HG03060 (cell line): Measurements from ENCODE around the gene NAP1L1.

Experiments
- ATAC-seq: cut with Tn5 transposase; IDR thresholded peaks from one replicate; pipeline ENCODE4 v1.9.1; 2021; ENCODE audit warnings: low read depth, moderate number of reproducible peaks; ENCODE audit not compliant: unreplicated experiment

NAP1L1 gene

GRCh38 chr12:76024102-76024781, 60.2 kb downstream of the NAP1L1 start:
- ATAC-seq = no peak

DNA sequence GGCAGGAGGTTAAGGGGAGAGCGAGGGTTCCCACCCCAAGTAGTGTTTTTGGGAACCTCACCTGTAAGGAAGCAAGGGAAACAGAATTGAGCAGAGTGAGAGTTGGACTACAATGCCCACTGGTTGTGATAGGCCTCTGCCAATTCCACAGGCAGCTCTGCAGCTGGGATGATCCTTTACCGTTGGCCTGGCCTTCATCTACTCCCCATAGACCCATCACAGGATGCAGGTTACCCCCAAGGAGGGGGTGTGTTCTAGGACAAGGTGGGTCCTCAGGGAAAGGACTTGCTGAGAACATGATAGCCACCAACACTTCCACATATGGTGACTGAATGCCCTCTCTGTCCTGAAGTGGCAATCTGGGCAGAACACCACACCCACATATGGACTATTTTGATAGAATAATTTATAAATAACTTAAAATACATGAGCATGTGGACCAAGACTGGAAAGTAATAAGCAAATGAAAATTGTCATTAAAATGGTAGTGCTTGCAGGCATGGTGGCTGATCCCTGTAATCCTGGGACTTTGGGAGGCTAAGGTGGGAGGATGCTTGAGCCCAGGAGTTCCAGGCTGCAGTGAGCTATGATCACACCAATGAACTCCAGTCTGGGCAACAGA, 61.3 kb downstream of the NAP1L1 start:
- no peak for ATAC-seq

DNA sequence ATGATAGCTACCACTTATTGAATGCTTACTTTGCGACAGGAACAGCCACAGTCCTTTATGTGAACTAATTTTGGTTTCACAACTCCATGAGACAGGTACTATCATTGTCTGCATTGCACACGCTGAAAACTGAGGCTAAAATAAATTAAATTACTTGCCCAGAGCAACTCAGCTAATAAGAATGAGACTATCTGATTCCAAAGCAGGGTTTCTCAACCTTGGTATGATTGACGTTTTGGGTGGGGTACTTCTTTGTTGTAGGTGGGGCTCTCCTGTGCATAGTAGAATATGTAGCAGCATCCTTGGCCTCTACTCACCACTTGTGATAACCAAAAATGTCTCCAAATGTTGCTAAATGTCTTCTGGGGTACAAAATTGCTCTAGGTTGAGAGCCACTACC, 62.0 kb downstream of the NAP1L1 start:
- ATAC-seq = no peak

DNA sequence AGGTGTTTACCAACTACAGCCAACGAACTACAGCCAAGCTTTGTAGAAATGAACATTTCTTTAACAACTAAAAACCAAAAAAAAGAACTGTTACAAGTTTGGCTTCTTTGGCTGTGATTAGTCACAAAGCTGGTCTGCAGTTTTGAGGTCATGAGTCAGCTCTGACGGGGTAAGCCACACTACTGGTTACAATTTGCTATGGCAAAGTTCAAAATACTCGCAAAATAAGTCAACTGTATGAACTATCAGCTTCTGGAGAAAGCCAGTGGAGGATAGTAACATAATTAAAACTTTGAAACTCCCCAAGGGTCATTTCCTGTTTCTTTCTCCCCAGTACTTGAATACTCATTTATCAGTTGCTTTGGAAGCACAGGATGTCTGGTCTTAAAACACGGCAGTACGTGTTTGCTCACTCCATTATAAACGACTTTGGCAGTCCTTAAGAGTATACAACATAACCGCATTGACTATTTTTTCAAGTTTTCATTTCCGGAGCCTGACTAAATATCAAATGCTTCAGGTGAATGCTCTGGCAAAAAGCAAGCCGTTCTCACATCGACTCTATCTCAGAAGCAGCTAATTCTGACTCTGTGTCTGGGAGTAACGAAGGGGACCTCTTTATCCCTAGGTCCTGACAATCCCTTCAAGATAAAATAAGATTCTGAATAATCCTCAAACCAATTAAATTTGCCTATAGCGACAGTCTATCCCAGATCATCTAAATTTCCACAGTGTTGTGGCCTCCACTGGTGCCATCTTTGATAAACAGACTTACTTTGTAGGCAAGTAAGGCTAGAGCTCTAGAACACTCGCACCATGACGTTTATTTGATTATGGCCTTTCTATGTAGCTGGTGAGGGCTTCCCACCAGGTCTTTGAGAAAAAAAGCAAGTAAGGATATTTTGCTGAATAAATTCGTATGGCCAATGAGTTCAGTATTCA, 63.5 kb downstream of the NAP1L1 start:
- no peak for ATAC-seq

DNA sequence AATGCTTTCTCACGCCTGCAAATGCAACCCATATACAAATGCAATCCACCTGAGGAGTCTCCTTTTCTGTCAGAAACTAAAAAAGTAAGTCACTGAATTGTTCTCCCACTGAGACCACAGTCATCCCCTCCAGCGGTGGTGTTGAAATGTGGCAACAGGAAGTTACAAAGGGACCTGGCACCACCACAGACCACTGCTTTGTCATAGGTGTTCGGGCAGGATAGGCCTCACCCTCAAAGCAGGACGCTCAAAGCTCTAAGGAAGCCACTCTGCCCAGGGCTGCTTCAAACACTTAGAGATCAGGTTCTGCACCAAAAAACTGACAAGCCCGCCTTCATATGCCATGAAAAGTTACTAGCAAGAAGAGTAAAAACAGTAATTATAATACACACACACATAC, 64.2 kb downstream of the NAP1L1 start:
- ATAC-seq = no peak

DNA sequence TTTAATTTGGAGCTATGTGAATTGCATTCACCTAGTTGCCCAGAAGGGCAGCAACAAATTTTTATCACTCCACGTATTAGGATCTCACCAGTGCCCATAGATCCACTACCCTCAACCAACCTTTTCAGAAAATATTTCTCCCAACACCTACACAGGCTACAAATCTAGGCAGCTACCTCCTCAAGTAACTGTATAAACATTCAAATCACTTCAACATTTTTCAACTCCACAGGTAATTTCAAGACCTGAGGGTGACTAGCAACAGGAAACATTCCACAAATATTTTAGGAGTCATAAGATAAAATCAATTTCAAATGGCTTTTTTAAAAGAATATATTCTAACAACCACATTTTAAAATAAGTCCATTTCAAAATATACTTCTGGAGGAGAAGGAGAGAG, 65.8 kb downstream of the NAP1L1 start:
- no peak for ATAC-seq

GRCh38 chr12:76018111-76018510, 66.4 kb downstream of the NAP1L1 start:
- ATAC-seq = no peak

GRCh38 chr12:76014007-76014406, 70.5 kb downstream of the NAP1L1 start:
- ATAC-seq = no peak

DNA sequence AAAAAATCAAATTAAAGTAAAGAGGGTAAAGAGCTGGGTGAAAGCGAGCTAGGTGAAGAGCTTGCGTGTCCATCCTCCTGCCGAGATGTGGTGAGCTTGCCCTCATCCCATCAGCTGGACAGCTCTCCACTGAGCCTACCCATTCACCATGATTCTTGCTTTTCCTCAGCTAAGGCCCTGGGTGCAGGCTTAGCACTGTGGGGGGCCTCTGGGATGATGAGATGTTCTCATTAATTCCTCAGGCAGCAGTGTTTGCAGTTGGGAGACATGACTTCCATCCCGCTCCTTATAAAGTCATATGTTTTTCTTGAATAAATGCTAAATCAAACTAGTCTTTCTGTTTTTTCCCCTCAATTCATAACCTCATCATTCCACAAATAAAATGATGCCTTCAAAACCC, 70.9 kb downstream of the NAP1L1 start:
- ATAC-seq = no peak

GRCh38 chr12:76012644-76013043, 71.8 kb downstream of the NAP1L1 start:
- no peak for ATAC-seq

DNA sequence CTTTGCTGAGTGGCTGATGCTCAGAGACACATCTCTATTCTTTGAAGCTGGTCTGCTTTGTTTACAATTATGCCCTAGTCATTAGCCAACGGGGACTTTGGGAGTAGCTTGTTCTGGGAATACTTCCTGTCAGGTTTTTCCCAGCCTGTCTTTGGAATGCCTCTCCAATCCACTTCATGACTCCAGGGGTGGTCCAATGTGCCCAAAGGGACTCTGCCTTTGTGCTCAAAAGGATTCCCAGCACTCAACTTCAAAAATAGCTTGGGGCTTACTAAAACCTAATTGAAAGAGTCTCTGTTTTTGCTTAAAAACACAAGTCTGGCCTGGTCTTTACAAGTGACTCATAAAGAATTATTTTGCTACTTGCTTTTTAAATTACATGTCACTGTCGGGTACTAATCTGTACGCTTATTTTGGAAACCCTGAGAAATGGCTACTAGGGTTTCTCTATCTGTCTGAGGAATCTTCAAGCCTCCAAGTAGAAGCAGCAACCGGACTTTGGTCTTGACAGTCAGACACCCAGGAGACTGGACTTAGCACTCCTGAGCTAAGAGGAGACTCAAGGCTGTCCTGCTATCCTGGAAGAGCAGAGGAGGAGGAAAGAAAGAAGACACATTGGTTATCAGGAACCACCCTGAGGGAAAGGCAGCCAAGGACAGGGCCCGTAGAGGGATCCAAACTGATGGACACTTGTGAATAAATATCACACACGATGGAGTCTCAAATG, 73.6 kb downstream of the NAP1L1 start:
- ATAC-seq = no peak

- no peak for ATAC-seq
Observed at GRCh38 chr12:76008428-76008827, 76.1 kb downstream of the NAP1L1 start.

DNA sequence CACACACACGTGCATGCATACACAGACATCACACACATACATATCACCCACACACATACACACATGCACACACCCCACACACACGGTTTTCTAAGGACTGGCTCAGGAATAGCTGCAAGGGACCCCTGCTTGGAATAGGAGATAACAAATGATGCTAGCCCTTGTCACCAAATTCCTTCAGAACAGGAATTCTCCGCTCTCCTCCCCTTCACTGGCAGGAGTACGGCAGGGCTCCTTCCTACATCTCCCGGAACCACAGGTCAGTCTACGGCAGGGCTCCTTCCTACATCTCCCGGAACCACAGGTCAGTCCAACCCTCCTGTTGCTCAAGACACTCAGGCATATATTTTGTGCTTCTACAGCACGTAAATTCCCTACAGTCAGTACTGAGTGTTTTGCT, 76.8 kb downstream of the NAP1L1 start:
- ATAC-seq = no peak

- ATAC-seq = no peak
Observed at GRCh38 chr12:76006028-76006925, 78.2 kb downstream of the NAP1L1 start.

- ATAC-seq = no peak
Observed at GRCh38 chr12:76003355-76003638, 81.2 kb downstream of the NAP1L1 start.

DNA sequence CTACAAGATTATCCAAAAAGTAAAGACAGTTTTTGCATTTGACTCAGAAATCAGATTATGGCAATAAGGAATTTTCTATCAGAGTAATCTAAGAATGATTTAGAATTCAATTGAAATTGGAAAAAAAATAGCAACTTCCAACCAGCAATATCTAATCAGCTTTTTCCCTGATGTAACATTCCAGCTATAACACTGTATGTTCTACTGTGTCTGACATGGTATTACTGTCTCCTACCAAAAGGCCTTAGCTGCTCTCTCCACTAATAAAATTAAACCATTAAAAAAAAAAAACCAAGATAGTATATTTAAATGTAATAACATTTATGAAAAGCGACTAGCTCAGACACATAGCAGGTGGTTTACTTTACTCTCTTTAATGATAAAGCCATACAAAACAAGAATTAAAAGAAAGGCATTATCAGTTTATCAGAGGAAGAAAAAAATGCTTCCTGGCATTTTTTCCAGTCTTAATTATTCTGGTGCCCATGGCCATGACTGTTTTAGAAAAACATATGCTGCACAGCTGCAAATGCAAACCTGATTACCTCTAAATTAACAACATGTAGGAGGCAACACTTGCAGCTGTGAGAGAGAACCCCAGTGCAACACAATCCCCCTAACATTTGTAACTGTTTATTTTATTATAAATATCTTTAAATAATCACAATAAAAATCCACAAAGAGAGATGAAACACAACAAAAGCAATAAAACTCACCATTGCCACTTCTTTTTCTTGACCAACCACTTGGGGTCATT, 81.7 kb downstream of the NAP1L1 start:
- ATAC-seq = no peak

GRCh38 chr12:75998292-75999063, 86.0 kb downstream of the NAP1L1 start:
- ATAC-seq = no peak

GRCh38 chr12:75997658-75998057, 86.8 kb downstream of the NAP1L1 start:
- ATAC-seq = no peak
